HG02981 (cell line): ENCODE measurements around the gene AQP11.
"Not testable (repeated sequence)": the region's sequence is repeated elsewhere in the genome, so short reads cannot be mapped to it uniquely, and the experiment has no call there.

ENCODE experiments used
- ATAC-seq: cut with Tn5 transposase; IDR thresholded peaks from one replicate; pipeline ENCODE4 v1.9.1; 2021; ENCODE audit warnings: mild to moderate bottlenecking, moderate library complexity; ENCODE audit not compliant: unreplicated experiment

AQP11 gene

DNA sequence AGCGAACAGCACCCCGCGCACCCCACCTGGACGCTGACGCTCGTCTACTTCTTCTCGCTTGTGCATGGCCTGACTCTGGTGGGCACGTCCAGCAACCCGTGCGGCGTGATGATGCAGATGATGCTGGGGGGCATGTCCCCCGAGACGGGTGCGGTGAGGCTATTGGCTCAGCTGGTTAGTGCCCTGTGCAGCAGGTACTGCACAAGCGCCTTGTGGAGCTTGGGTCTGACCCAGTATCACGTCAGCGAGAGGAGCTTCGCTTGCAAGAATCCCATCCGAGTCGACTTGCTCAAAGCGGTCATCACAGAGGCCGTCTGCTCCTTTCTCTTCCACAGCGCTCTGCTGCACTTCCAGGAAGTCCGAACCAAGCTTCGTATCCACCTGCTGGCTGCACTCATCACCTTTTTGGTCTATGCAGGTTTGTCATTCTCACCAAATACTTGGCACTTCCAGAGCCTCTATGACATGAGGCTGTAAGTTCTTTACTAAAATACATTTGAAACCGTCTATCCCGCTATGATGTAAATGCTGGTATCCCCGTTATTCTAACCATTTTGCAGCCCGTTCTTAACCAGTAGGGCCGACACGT is 535 bp downstream of the AQP11 start:
- peak; percentile 11 for ATAC-seq

DNA sequence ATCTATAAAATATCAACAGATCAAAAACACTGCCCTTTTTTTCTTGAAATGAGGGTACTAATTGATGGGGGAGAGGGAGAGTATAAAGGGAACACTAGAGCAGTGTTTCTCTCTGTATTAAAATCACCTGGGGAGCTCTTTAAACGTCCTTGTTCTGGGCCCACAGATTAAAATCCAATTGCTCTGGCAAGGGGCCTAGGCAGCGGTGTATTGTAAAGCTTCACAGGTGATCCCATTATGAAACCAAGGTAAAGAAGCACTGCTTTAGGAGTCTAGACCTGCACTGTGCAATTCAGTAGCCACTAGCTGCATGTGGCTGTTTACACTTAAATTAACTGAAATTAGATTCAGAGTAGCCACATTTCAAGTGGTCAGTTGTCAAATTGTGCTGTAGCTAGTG is 3.0 kb downstream of the AQP11 start:
- no peak for ATAC-seq

DNA sequence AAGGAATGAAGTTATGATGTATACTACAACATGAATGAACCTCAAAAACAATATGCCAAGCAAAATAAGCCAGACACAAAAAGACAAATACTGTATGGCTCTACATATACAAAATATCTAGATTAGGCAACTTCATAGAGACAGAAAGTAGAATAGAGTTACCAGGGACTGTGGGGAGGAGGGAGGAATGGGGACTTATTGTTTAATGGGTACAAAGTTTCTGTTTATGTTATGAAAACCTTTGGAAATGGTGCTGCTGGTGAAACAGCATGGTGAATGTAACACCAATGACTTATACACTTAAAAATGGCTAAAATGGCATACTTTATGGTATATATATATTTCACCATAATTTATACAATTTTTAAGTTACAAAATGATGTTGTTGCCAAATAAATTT is 4.1 kb downstream of the AQP11 start:
- ATAC-seq, result no peak

DNA sequence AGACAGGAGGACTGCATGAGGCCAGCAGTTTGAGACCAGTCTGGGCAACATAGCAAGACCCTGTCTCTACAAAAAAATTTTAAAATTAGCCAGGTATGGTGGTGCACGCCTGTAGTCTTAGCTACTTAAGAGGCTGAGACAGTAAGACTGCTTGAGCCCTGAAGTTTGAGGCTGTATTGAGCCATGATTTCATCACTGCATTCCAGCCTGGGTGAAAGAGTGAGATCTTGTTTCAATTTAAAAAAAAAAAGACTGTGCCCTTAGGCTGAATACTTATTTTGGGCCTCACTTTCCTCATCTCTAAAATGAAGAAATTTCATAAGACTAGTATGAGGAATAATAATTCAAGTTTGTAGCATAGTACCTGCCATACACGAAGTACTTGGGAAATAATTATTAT is 6.9 kb downstream of the AQP11 start:
- ATAC-seq, result no peak

DNA sequence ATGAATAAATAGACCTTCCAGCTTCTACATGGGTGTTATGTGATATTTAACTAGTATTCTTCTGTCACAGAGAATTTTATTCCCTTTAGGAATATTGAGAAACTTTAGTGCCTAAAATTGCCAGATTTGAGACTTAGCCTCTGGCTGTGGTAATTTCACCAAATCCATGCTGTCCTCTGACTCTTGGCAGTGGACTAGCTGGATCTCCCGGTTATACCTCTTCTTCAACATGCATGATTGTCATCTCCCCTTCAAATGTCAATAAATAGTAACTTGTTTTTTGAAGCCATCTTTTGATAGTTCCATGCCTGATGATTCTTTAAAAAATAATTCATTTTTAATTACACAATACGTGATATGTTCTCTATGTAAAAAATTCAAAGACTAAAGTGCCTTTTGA is 8.4 kb downstream of the AQP11 start:
- ATAC-seq, result no peak

DNA sequence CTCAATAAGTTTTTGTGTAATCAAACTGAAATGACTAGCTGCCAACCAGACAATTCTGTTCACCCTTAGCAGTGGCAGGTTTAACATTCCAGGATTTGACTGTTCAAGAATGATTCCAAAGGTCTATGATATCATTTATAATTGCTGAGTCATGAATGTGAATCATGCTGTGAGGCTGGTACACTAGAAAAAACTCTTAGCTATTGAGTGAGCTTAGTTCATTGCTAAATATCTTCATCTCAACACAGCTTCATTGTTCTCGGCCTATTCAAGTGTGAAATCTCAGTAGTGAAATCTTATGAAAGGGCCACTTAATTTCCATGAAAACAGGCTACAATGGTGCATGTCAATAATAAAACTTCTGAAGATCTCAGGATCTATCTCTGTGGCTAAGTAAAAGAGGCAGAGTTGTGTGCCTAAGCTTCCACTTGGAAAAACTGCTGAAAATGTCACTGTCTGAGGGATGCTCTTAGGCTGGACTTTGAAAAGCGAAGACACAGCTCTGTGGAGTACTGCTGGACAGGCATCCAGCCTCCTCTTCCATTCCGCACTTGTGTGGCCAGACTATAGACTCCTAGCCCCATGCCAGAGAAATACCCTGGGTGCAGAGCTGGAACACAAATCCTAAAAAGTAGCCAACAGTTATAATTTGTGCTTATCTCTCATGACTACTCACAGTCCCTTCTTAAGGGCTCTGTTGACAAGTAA is 12.8 kb downstream of the AQP11 start:
- no peak for ATAC-seq

DNA sequence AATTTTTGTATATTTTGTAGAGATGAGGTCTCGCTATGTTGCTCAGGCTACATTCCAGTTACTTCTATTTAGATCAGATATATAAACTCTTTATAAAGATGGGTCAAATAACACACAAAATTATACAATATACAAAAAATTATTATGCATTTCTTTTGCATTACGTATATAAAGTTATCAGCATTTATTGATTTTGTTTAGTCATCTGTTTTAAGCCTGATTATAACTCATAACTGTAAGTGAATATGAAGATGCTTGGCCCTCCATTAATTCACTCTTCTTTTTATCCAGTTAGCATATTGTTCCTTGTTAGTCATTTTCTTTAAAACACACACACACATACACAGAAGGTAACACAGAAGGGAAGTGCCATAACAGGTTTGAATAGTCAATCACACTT is 14.5 kb downstream of the AQP11 start:
- ATAC-seq, result no peak

DNA sequence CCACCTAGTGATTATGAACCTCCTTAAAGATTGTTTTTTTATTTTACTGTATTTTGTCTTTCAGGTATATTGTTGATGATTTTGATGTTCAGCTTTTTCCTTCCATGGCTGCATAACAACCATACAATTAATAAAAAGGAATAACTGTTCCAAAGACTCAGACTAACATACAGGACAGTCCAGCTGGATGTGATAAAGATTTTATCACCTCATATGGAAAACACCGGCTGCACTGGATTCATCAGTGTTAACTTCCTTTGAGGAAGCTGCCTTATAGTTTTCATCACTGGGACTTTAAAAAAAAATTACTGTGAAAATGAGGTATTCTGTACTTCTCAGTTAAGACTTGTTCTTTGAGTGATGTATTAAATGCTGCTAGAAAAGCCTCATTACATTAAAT is 19.5 kb downstream of the AQP11 start:
- no peak for ATAC-seq

DNA sequence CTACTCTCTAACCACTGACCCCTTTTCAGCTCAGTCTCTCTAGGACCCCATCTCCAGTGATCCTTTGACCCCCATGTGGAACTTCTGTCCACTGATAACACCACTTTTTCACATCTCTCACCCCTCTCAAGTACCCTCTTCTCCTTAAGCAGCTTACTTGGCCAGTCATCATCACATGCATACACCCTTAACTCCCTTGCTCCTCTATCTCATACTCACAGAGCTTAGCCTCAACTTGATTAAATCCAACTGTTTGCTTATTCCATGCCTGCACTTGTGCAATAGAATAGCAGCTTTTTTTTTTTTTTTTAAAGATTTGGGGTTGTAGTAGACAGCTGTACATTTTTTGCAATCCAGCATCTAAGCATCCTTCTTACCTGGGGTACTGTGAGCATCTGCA is 22.2 kb downstream of the AQP11 start:
- ATAC-seq, result no peak

DNA sequence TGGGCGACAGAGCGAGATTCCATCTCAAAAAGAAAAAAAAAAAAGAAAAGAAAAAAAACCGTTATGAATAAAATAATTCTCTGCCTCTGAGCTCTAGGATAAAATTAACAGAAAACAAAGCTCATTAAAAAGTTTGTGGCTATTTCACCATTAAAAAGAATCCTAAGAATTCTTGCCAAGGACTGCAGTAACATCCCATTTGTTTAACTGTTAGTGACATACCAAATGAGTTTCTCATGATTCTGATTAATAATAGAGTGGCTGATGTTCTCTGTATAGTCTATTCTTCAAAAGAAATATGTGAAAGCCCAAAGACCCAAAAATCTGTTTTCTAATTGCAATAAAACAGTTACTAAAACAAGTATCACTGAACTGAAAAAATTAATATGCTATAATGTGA is 28.1 kb downstream of the AQP11 start:
- ATAC-seq, result no peak

DNA sequence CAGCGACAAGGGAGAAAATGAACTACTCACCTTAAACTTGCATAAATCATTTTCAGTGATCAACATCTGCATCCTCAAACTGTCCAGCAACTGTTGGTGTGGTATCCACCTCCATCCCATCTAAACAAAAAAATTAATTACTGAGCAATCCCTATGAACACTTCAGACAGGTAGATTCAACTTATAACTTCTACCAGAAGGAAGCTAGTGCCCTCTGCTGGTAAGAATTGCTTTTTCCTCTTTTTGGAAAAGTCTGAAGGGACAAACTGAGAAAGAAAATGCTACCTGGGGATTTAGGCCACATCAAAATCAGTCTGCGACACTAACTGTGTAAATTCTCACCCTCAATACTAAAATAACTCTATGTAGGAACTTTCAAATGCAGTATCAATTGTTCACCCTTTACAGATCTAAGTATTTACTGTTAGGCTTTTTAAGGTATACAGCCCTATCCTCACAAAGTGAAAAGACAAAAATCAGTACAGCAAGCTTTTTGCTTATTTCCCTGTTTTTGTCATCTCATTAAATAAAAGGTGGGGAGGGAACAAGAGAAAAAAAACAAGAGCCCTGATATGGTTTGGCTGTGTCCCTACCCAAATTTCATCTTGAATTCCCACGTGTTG is 29.9 kb downstream of the AQP11 start:
- no peak for ATAC-seq

DNA sequence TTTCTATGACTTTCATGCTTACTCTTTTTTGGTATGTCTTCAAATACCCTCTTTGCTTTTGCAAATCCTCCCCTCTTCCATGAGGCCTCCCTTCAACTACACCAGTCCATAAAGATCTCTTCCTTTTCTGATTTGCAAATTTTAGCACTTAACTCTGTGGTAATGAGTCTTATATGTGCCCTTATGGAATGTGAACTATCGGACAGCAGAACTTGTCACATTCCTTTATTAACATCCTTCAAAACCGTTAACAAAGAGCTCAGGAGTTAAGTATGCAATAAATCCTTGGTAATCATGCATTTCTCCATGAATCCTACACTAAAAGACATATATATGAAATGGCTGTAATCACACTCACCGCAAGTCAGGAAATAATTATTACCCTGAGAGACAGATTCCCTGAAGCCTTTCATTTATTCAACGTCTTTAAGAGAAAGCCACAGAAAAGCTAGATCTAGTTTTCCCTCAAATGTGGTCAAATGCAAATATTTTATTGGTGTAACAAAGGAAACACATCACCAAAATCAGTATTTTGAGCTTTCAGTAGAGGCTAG is 40.5 kb downstream of the AQP11 start:
- no peak for ATAC-seq

DNA sequence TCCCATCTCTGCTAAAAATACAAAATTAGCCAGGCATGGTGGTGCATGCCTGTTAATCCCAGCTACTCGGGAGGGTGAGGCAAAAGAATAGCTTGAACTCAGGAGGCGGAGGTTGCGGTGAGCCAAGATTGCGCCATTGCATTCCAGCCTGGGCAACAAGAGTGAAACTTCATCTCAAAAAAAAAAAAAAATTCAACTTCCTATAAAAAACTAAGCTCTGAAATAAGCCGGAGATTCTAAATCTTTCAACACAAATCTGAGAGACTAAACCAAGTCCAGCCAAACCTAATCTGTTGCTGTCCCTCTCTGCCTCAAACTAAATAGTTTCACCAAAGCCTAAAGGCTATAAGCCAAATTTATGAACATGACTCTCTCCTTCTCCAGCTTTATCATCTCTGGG is 44.2 kb downstream of the AQP11 start:
- not testable (repeated sequence) for ATAC-seq

DNA sequence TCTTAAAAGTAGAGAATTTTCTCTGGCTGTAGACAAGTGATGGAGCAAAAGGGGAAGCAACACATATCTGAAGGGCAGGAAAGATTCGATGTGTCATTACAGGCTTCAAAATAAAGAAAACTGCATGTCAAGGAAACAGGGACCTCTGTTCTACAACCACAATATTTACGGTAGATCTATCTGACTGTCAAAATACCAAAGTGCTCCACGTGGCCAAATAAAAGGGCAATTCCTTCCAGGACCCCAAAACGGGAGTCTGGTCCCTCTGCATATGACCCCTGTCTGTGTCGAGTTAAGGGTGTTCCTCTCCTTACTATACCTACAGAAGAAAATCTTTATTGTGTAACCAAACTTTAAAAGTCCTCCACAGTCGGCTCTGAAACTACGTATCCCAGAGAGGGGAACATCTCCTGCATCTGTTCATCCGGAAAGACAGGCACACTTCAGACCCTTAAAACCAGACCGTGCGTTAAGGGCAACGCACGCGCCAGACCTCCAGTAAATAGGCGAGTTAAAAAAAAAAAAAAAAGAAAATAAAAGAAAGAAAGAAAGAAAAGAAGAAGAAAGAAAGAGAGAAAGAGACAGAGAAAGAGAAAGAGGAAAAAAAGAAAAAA is 47.1 kb downstream of the AQP11 start:
- no peak for ATAC-seq

DNA sequence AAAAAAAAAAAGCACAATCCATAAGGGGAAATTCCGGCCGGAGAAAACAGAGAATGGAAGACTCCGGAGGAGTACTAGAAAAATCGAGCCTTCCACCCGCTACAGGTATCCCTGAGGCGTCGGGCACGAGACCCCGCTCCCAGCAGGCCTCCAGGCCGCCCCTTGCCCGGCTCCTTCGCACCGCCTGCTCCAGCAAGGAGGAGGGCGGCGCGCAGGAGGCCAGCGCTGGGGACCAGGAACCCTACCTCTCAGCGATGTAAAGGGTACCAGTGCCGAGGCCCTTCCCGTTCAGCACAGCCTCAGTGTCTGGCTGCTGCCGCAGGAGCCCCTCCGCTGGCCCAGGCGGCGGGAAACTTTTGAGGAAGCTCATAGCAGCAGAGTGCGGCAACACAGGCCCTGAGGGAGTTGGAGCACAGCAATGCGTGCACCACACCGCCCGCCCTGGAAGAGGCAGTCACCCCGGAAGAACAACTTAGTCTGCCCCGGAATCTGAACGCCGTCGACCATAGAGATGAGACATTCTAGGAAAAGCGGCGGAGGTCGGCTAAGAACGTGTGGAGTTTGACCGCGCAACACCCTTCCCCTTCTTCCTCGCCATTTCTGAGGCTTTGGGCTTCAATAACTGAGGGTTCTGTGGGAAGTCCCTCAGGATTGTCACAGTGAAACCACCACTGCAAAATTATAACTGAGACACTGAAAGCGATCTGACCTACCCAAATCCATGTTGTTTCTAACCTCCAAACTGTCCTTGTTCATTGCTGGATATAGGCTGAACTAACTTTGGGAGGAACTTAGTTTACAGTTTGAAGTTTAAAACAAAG is 47.8 kb downstream of the AQP11 start, which contains the start of gene CLNS1A:
Gene CLNS1A, minus strand, starts transcription at position 450 of the 821 bp plus-strand sequence. Its CDS starts 80 bp downstream, at position 370.
- ATAC-seq, result peak; percentile 94

DNA sequence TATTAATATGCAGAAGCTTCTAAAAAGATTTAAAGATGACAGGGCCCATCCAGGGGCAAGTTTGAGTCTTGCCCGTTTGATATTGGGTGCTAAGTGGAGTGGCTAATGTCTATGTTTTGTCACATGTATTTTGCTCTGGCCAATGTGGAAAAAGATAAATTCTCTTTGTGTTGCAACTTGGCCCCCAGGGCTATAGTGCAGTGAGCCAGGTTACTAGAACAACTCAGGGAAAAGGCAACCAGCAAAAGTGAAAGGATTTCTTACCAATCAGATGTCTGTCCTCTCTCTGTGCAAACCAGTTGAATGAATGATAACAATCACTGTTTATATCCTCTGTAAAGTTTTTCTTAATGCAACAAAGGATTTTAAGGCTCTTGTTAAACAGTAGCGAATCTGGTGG is 52.5 kb downstream of the AQP11 start:
- no peak for ATAC-seq

DNA sequence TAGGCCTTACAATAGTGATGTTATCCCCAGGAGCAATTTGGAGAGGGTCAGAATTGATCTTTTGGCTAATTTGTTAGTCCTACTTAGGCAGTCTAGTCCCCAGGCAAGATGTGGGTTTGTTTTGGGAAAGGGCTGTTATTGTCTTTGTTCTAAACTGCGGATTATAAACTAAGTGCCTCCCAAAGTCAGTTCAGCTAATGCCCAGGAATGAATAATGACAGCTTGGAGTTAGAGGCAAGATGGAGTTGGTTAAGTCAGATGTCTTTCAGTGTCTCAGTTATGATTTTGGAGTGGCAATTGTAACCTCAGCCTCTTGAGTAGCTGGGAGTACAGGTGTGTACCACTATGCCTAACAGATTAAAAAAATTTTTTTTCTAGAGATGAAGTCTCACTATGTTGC is 55.1 kb downstream of the AQP11 start:
- ATAC-seq, result no peak

DNA sequence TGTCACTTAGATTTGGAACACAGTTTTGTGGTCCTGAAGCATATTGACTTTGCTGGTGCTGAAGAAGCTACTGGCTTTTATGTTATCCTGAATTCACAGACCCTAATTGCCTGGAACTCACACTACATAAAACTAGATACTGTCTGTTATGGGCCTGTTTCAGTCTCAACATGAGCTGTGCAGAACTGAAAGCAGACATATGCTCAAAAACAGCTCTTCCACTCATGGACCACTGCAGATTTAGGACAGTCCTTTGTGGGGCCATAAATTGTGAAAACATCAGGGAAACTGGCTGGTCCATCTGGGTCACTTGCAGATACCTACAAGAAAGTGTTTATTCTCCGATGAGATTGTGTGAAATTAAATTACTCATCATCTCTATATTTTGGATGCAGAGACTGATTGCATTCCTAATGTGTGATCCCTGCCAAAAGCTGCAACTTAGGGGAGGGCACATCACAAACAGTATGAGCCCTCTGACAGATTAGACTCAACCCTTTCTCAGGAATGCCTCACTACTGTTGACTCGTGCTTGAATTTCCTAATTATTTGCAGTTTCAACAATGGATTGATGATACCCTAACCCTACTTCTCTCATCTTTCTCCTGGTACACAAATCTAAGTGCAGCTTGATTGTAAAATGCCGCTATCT is 58.0 kb downstream of the AQP11 start:
- ATAC-seq, result no peak

DNA sequence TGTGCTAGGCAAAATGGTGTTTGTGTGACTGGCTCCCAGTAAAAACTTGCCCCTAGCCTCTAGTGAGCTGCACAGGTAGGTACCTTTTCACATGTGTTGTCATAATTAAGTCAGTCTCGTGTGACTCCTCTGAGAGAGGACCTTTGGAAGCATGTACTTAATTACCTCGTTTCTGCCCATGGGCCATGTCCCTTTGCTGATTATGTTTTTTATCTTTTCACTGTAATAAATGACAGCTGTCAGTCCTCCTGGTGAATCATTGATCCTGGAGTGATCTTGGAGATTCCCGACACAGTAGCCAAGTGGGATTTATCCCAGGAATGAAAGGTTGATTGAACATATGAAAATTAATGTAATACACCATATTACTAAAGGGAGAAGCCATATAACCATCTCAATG is 60.4 kb downstream of the AQP11 start:
- ATAC-seq, result no peak

DNA sequence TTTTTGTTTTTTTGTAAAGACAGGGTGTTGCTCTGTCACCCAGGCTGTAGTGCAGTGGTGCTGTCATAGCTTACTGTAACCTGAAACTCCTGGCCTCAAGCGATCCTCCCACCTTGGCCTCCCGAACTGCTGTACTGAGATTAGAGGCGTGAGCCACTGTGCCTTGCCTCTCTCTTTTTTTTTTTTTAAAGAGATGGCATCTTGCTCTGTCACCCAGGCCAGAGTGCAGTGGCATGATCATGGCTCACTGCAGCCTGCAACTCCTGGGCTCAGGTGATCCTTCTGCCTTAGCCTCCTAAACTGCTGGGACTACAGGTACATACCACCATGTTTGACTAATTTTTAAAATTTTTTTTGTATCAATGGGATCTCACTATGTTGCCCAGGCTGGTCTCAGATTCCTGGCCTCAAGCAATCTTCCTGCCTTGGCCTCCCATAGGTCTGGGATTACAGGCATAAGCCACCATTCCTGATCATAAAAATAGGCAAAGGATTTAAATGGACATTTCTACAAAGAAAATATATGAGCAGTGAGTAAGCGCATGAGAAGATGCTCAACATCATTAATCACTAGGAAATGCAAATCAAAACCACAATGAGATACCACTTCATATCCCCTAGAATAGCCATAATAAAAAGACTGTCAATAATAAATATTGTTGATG is 65.1 kb downstream of the AQP11 start:
- no peak for ATAC-seq
